Stimulated activated CD8-positive, alpha-beta memory T cell treated with anti-CD3 and anti-CD28 coated beads, Interleukin-15, amount 100 ng/mL, for 48 hours (primary cell): ENCODE measurements around the gene PPM1E.
"Not testable (repeated sequence)": the region's sequence is repeated elsewhere in the genome, so short reads cannot be mapped to it uniquely, and the experiment has no call there.

ENCODE experiments used
- DNase-seq, 2 donors: peaks; one replicate each; pipeline ENCODE4 v3.0.0-alpha.2; 2020; ENCODE audit warnings: low read depth in 2 of 2

The PPM1E gene

DNA sequence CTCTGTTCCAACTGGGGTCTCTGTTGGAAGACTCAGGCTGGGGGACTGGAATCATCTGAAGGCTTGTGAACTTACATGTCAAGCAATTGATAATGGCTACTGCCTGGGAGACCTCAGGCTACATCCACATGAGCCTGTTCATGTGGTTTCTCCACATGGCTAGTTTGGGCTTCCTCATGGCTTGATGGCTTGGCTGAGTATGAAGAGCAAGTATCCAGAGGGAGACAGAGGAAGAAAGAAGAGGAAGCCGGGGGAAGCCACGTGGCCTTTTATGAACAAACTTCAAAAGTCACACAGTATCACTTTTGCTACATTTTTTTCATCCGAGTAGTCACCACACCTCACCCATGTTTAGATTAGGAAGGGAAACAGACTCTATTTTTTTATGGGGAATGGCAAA lies 192.2 kb downstream of the PPM1E start:
- no peak for DNase-seq

DNA sequence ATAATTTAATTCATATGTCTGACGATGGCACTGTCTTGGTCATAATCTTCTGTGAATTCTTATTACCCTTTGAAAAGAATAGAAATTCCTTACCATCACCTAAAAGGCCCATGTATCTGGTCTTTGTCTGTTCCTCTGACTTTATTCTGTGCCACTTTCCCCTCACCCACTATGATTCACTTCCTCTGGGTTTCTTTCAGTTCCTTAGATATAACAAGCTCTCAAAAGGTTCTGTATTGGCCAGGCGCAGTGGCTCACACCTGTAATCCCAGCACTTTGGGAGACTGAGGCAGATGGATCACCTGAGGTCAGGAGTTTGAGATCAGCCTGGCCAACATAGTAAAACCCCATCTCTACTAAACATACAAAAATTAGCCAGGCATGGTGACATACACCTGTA lies 198.7 kb downstream of the PPM1E start:
- DNase-seq: not testable (repeated sequence)

DNA sequence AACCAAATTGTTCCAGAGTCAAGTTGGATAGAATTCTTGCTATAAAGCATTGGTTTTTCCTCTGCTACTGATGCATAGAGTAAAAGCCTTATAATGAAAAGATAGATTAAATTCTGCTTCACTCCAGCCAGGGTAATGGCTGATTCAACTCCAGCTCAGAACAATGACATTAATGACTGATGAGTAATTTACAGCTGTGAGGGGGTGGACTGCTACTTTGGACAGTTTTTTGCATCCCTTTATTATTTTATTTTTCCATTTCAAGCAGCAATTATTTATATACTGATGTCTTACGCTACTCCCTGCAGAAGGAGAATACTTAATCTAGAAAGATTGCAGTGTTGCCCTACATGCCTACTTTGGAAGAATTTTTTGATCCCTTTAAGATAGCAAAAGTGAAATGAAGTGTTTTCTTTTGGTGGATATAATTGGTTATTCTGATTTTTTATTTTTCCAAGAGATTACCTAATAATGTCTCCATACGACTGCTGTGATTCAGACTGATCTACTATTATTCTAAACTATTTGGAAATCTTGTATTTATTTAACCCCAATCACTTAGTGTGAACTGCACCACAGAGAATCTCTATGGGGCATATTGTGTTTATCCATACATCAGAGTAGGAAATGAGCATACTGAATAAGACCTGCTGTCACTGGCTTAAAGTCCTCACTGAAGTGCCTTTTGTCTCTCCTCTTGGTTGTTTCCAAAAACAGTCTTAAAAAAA lies 201.5 kb downstream of the PPM1E start:
- no peak for DNase-seq

DNA sequence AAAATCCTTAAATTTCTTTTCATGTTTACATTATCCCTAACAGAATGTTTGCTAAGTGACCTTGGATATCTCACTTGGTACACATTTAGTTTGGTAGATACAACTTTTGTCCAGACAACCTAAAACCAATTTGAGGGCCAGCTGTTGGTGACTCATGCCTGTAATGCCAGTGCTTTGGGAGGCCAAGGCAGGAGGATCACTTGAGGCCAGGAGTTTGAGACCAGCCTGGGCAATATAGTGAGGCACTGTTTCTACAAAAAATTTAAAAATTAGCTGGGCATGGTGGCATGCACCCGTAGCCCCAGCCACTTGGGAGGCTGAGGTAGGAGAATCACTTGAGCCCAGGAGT lies 202.0 kb downstream of the PPM1E start:
- not testable (repeated sequence) for DNase-seq

DNA sequence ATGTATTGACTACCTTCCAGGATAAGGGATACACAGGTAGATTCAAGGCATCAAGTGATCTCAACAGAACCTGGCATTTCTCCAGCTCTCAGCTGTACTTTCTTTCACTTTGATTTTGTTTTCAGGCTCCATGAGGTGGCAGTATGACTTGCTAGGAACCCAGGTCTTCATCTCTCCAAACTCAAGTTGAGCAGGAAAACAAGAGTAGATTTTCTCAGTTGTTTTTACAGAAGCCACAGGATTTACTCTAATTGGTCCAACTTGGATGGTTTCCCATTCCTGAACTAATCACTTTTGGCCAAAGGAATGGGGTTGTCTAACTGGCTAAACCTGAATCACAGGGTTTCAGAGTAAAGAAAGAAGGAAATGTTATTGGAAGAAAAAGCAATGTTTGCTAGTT lies 204.4 kb downstream of the PPM1E start:
- no peak for DNase-seq

DNA sequence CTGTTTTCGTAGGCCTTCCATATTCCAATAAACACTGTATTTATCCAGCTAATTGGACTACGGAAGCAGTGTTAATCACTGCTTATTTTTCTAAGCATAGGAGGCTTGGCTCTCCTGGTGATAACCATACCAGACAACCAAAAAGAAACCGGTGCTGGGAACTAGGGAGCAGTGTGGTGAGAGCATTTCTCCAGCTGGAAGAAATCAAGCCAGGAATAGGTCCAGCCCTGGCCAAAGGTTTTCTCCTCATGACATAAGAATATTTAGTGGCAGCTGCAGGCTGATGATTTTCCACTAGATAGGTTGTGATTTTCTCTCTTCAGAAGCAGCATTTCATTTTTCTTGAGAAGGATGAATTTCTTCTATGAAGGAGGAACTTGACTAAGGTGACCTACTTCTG lies 209.6 kb downstream of the PPM1E start:
- DNase-seq: no peak

DNA sequence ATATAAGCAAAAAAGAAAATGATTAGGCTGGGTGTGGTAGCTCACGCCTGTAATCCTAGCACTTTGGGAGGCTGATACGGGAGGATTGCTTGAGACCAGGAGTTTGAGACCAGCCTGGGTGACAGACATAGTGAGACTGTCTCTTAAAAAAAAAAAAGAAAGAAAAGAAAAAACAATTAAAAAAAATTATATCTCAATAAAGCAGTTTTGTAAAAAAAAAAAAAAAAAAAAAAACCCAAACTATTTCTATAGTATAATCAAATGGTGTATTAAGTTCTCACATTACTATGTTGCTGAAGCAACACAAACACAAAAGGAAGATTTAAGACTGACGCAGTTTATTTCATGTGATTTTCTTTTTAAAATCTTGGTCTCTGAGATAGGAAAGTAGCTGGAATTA lies 210.6 kb downstream of the PPM1E start:
- DNase-seq: no peak

DNA sequence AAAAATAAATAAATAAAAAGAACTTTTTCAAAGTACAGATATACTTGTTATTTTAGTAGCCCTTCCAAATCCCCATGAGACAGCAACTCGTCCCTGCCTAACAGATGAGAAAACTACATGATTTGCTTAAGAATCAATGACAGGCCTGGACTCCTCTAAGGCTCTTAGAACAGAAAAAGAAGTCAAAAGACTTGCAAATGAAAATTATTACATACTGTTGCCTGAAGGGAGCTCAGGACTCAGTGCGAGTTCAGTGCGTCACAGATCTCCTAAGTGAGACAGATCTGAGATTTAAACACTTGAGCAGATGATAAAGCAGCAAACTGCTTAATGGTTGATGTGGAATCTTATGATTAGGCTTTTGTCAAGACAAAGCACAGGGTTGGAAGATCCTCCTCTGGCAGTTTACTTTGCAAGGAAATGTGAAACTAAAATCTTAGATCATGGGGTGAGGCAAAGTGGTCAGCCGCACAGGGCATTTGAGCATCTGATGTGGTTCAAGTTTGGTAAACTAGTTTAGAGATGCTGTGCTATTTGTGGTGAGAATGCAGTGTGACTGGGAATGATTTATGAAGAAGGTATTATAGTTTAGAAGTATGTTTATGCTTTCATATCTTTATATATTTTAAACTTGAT lies 212.9 kb downstream of the PPM1E start:
- no peak for DNase-seq

DNA sequence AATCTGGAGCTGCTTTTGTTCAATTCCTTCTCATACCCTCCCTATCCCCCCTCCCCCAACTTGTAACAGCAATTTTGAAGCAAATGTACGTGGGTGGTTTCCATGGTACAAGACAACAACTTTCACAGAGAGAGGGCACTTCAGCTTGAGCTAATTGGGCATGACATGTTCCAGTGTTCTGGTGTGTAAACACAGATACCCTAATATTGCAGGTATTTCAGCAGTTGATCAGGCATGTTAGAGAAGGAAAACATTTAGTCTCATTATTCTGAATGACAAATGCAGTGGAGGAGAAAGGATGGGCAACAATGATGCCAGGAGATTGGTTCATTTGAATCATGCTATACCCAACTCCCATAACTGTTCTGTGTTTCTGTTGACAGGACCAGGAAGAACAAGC lies 213.5 kb downstream of the PPM1E start:
- DNase-seq: no peak

DNA sequence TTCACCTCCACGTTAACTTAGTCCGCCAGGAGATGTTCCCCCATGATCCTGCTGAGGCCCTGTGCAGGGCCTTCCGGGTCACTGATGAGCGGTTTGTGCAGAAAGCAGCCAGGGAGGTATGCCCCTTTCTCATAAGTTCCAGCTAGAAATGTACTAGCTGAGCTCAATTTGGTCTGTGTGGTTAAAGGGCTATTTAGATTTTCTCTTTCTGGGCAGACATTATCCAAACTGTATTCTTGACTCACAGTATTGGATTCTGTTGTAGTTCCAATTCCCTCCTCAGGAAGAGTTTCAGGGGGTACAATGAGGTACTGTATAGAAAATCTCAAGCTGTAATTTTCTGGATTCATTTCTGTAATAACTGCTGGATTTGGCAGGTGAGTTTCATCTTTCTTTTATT lies 214.0 kb downstream of the PPM1E start:
- DNase-seq: no peak

DNA sequence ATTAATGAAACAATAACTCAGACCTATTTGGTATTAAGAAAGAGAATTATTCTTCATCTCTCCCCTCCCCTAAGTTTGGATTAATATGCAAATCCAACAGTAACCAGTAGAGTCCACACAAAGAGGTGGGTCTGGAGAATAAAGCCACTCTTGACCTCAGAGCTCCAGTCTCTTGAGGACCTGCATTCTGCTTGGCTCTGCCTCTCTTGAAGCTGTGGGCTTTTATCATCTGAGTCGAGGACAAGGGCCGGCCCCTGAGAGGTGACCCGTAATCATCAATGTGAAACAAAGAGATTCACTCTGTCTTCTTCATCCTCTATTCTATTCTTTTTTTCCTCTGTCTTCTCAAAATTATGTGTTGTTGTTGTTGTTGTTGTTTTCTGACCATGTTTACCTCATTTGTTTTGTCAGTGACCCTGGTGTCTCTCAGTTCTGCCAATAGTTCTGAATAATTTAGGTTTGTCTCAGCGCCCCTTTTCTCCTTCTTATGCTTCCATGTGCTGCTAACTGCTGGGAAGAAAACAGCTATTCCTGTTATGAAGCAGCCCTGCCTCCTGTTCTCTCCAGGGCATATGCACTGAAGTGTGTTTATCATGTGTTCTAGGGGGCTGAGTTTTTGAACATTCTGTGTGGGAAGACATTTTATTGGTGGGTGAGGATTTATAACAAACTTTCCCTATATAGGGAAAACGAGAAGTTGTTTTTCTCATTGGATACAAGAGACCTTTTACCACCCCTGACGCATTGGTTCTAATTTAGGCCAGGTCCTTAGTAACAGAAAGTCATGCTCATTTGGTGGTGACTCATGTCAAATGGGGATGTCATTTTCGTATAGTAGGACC lies 215.2 kb downstream of the PPM1E start:
- no peak for DNase-seq

DNA sequence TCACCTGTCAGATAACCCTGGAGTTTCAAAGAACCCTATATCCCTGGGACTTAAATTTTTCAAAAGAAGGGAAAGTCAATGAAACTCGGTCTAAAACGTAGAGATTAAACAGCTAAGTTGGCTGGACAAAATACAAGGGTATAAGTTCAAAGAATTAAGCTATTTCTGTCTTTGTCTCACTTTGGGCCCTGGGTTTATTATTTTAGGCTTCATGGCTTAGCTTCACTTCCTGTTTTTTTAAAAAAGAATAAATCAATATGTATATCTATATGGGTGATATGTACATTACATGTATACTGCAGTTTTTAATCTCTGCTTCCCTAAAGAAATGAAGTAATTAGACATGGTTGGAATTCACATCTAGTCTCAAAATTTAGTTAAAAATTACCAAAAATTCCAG lies 218.7 kb downstream of the PPM1E start:
- no peak for DNase-seq

DNA sequence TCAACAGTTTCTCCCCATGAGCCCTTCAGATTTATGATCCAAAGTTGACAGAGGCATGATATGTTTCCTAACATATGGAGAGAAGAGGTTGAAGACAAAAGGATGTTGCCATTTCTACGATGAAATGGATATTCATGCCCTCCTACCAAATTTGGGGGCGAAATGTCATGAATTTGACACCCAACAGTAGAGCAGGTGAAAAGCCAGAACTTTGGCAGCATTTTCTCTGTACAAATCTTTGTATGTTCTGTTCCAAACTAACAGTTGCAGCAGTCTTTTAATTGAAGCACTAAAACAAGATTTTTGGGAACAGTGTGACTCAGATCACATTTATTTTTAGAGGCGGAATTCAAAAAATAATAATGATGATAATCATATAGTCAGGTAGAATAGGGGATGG lies 220.9 kb downstream of the PPM1E start:
- no peak for DNase-seq

DNA sequence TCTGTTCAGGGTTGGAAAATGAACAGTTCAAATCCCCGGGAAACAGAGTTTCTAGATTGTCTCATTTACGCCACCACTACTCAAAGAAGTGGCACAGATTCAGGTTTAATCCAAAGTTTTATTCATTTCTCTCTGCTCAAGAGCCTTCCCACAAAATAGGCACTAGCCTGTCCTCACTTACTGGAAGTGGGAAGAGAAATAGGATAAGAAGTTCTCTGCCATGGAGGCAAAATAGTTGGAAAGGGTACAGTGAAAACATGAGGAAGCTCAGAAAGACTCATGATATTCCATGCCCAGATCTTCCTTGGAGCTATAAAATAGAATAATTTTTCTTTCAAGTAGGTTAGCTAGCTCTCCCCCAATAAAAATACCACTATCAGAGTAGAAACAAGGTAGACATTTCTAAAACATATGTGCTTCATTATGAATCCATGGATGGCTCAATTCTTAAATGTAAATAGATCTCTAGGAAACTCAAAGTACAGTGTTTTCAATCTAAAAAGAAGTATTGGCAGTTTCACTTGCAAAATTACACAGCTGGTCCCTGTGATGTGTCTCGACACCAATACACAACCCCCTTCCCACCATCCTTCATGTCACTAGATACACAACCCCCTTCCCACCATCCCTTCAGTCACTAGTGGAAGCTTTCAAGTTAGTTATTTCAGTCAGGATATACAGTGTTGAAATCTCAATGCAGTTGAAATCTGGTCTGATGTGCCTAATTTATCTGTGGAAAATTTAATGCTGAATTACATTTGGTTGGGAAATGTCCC lies 225.2 kb downstream of the PPM1E start:
- no peak for DNase-seq

DNA sequence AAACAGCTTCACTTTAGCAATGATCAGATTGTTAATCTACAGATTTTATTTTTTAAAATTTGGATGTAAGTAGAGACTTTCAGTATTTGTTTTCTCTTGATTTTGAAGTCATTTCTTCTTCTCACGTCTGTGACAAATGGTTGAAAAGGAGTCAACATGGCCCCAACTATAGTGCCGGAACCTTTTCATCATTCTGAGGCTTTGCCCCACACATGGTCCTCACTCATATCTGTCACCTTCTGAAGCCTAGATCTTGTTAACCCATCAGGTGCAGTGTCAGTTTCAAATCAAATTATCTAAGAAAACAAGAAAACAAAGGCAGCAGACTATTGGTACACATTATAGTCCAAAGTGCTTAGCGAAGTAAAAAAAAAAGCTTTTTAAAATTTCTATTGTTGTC lies 227.0 kb downstream of the PPM1E start:
- DNase-seq: no peak

DNA sequence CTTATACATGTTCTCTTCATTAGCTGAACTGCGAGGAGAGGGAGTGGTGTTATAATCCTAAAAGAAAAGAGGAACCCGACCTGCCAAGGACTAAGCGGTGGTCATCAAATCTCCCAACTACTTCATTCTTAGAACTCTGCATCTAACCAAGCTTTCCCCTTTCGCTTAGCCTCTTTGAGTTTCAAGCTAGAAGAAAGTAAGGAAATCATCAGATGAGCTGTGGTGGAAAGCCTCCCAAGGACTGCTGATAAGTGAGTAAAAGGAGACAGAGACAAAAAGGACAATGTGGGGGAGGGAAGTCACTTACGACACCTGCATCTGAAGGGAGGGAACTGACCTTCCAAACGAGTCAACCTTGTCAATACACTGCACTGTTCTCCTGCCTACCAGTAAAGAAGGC lies 229.7 kb downstream of the PPM1E start:
- DNase-seq: no peak

DNA sequence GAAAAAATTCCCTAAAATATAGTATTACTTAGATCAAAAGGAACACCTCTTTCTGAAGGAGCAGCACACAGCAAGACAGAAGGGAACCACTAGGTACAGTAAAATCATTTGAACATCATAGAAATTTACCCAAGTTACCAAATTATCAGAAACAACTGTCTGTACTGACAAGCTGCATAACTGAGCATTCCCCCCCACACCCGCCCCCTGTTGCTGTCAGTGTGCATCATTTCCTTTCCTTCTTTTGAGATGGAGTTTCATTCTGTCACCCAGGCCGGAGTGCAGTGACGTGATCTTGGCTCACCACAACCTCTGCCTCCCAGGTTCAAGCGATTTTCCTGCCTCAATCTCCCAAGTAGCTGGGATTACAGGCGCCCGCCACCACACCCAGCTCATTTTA lies 230.3 kb downstream of the PPM1E start:
- DNase-seq: peak in 1 of 2 donors; percentile 8

DNA sequence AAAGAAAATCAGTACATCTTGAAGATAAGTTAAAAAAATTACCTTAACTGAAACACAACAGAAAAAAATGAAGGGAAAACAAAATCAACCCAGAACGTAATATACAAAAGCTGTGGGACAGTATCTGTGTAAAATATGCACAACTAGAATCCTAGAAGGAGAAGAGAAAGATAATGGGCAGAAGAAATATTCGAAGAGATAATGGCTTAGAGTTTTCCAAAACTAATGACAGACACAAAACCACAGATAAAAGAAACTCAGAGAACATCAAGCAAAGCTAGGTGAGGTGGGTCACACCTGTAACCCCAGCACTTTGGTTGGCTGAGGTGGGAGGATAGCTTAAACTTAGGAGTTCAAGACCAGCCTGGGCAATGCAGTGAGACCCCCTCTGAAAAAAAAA lies 234.0 kb downstream of the PPM1E start:
- DNase-seq: no peak

DNA sequence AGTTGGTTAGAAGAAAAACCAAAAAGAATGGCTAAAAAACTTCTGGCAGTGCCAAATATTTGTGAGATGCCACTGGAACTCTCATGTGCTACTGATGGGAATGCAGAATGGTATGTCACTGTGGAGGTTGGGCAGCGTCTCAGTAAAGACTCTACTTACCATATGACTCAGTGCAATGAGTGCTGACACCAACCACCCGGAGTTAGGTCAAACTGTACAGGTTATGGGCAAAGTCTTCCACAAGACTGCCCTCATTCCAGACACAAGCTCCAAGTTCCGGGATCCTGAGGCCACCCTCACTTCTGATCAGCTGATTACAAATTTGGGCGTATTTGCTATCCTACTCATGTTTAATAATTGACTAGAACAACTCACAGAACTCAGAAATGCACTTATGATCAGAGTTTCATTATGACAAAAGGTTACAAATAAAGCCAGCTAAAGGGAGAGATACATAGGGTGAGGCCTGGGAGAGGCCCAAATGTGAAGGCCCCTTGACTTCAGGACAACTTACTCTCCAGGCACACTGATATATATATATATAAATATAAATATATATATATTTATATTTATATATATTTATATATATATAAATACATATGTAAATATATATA lies 236.2 kb downstream of the PPM1E start:
- no peak for DNase-seq

DNA sequence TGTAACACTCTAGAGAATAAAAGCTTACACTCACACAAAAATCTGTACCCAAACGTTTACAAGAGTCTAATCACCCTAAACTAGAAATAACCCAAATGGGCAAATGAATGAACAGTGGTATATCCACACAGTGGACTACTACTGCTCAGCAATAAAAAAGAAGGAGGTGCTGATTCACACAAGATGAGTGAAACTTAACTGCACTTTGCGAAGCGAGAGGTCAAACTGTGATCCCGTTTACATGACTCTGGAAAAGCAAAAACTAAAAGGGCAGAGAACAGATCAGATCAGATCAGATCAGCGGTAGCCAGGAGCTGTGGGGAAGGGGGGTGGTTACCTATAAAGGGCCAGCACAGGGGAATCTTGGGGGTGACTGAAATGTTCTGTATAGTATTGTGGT lies 237.7 kb downstream of the PPM1E start:
- no peak for DNase-seq

DNA sequence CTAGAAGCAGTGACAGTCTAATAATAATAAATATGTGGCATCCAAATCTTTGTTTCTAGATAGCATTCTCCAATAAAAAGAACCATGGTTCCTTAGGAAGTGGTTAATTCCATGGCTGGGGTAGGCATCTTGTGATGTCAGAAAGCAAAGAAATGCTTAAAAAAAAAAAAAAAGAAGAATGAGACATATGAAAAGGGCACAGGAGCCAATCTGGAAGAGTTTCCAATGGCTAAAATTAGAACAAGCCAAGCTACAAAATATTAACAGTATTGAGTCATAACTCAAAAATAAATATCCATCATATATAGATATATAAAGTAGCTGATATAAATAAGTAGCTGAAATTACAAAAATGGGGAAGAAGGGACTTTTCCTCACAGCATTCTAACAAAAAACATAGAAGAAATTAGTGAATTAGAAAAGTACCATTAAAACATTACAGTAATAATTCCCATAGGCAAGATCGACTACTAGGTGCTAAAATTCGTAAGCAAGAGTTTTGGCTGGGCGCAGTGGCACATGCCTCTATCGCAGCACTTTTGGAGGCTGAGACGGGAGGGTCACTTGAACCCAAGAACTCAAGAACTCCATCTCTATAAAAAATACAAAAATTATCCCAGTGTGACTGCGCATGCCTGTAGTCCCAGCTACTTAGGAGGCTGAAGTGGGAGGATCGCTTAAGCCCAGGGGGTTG lies 239.7 kb downstream of the PPM1E start:
- no peak for DNase-seq
